Measurements from ENCODE around the gene TUNAR. TPM values are rescaled to one million over a fixed set of nuclear protein-coding genes. Genes with fewer than 3 reads are reported as not detected.

Gene TUNAR
- total RNA-seq, 2 experiments from 2014 or later = 0.17 to 0.54 TPM

DNA sequence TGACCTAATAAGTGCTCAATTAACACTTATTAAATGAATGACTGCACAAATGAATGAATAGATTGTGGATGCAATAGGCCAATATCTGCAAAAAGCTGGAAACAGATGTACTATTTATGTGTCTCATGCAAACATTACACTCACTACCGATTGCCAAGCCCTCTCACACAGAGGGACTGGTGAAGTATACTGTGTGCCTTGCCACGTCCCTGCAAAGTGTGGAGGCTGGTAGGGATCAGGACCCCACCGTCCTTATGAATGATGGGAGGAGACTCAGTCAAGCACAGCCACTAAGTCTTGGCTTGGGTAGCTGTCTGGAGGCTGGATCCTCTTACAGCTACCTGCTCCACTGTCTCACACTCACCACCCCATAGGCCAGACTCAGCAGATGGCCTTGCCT lies 3.9 kb upstream of the TUNAR start:
- TF ChIP-seq EZH2phosphoT487 (IDR thresholded peaks at IDR 0.05; ENCODE audit: borderline replicate concordance, low read depth, low read length) (no peak), CTCF (conservative IDR thresholded peaks at IDR 0.05; ENCODE audit: low read length) (no peak)
- H2AFZ ChIP-seq (ENCODE audit: low read length) = no peak overlapping the region
- no peaks in the 10 kb centered on the region for H3K79me2 ChIP-seq (ENCODE audit: insufficient read depth, low read depth, low read length)
- H3K4me1 ChIP-seq (ENCODE audit: insufficient read depth, low read length, poor library complexity, severe bottlenecking) = no peaks in the 10 kb centered on the region
- intact Hi-C loops (cut with micrococcal nuclease; ENCODE audit: unreplicated experiment) = no loop called here
- POLR2A ChIA-PET = interaction anchor here (0.9 to 1.7 kb wide), 2 partner anchors 18 to 309 kb away, joined by 3 to 4 read pairs; no protein-coding TSS in a partner anchor
- H3K36me3 ChIP-seq (ENCODE audit: insufficient read depth, low read length) = no peaks in the 10 kb centered on the region
- H3K9me2 ChIP-seq (ENCODE audit: insufficient read depth, low read length) = no peaks in the 10 kb centered on the region
- CTCF ChIA-PET (ENCODE audit: unreplicated experiment) = no interaction called here
- no peaks in the 10 kb centered on the region for H4K20me1 ChIP-seq (ENCODE audit: insufficient read depth, low read length)
- DNase-seq (ENCODE audit: low spot score) = no peak
- no peak overlapping the region for H3K4me2 ChIP-seq (ENCODE audit: low read length)
- no peaks in the 10 kb centered on the region for H3K9me3 ChIP-seq (ENCODE audit: low read length)
- no TSS peak for BruUV-seq (replicated peaks)
- no peak overlapping the region for H3K27ac ChIP-seq (ENCODE audit: low read depth, low read length, poor library complexity, severe bottlenecking)
- no peak overlapping the region for H3K4me3 ChIP-seq (ENCODE audit: low read depth, low read length, poor library complexity, severe bottlenecking)

GRCh38 chr14:95875831-95876760 lies 536 bp upstream of the TUNAR start:
- H3K4me2 ChIP-seq (ENCODE audit: low read length) = no peak overlapping the region
- no peak for DNase-seq (ENCODE audit: low spot score)
- H2AFZ ChIP-seq (ENCODE audit: low read length) = no peak overlapping the region
- H3K79me2 ChIP-seq (ENCODE audit: insufficient read depth, low read depth, low read length) = no peaks in the 10 kb centered on the region
- no peaks in the 10 kb centered on the region for H3K9me2 ChIP-seq (ENCODE audit: insufficient read depth, low read length)
- no peaks in the 10 kb centered on the region for H3K36me3 ChIP-seq (ENCODE audit: insufficient read depth, low read length)
- CTCF ChIA-PET (ENCODE audit: unreplicated experiment) = no interaction called here
- intact Hi-C loops (cut with micrococcal nuclease; ENCODE audit: unreplicated experiment) = no loop called here
- no peak overlapping the region for H3K4me3 ChIP-seq (ENCODE audit: low read depth, low read length, poor library complexity, severe bottlenecking)
- no peak overlapping the region for H3K27ac ChIP-seq (ENCODE audit: low read depth, low read length, poor library complexity, severe bottlenecking)
- H3K4me1 ChIP-seq (ENCODE audit: insufficient read depth, low read length, poor library complexity, severe bottlenecking) = peaks cover 7% of the 10 kb centered on the region
- POLR2A ChIA-PET = no interaction called here
- H3K9me3 ChIP-seq (ENCODE audit: low read length) = no peaks in the 10 kb centered on the region
- no TSS peak for BruUV-seq (replicated peaks)
- no peak for TF ChIP-seq CTCF (conservative IDR thresholded peaks at IDR 0.05; ENCODE audit: low read length)
- TF ChIP-seq EZH2phosphoT487 (IDR thresholded peaks at IDR 0.05; ENCODE audit: borderline replicate concordance, low read depth, low read length) = no peak
- no peaks in the 10 kb centered on the region for H4K20me1 ChIP-seq (ENCODE audit: insufficient read depth, low read length)

GRCh38 chr14:95877633-95878032 lies 1.0 kb downstream of the TUNAR start:
- intact Hi-C loops (cut with micrococcal nuclease; ENCODE audit: unreplicated experiment) = no loop called here
- TF ChIP-seq EZH2phosphoT487 (IDR thresholded peaks at IDR 0.05; ENCODE audit: borderline replicate concordance, low read depth, low read length) (no peak), CTCF (conservative IDR thresholded peaks at IDR 0.05; ENCODE audit: low read length) (no peak)
- POLR2A ChIA-PET = interaction anchor here (1.2 kb wide), 1 partner anchor 10 kb away, joined by 3 read pairs; no protein-coding TSS in a partner anchor

More at GRCh38 chr14:95877633-95878032, 1.0 kb downstream of the TUNAR start:
- no peaks in the 10 kb centered on the region for H3K79me2 ChIP-seq (ENCODE audit: insufficient read depth, low read depth, low read length)
- no TSS peak for BruUV-seq (replicated peaks)
- H3K27ac ChIP-seq (ENCODE audit: low read depth, low read length, poor library complexity, severe bottlenecking) = no peak overlapping the region
- no peaks in the 10 kb centered on the region for H3K9me3 ChIP-seq (ENCODE audit: low read length)
- no peak overlapping the region for H2AFZ ChIP-seq (ENCODE audit: low read length)
- DNase-seq (ENCODE audit: low spot score) = no peak
- peaks cover 11% of the 10 kb centered on the region for H3K4me1 ChIP-seq (ENCODE audit: insufficient read depth, low read length, poor library complexity, severe bottlenecking)
- H3K4me2 ChIP-seq (ENCODE audit: low read length) = no peak overlapping the region
- CTCF ChIA-PET (ENCODE audit: unreplicated experiment) = no interaction called here
- H3K36me3 ChIP-seq (ENCODE audit: insufficient read depth, low read length) = no peaks in the 10 kb centered on the region
- H3K4me3 ChIP-seq (ENCODE audit: low read depth, low read length, poor library complexity, severe bottlenecking) = no peak overlapping the region
- no peaks in the 10 kb centered on the region for H4K20me1 ChIP-seq (ENCODE audit: insufficient read depth, low read length)
- no peaks in the 10 kb centered on the region for H3K9me2 ChIP-seq (ENCODE audit: insufficient read depth, low read length)

Measured in OCI-LY7 (cell line).